NCI-H1092 (cell line): ENCODE data around the gene CHD6.

Source experiments
- DNase-seq: peaks from one replicate; lab custom pipeline; 2025; lab: John Stamatoyannopoulos, UW

The CHD6 gene

GRCh38 chr20:41393705-41394066 is 224.5 kb downstream of the CHD6 start:
- DNase-seq = no peak

DNA sequence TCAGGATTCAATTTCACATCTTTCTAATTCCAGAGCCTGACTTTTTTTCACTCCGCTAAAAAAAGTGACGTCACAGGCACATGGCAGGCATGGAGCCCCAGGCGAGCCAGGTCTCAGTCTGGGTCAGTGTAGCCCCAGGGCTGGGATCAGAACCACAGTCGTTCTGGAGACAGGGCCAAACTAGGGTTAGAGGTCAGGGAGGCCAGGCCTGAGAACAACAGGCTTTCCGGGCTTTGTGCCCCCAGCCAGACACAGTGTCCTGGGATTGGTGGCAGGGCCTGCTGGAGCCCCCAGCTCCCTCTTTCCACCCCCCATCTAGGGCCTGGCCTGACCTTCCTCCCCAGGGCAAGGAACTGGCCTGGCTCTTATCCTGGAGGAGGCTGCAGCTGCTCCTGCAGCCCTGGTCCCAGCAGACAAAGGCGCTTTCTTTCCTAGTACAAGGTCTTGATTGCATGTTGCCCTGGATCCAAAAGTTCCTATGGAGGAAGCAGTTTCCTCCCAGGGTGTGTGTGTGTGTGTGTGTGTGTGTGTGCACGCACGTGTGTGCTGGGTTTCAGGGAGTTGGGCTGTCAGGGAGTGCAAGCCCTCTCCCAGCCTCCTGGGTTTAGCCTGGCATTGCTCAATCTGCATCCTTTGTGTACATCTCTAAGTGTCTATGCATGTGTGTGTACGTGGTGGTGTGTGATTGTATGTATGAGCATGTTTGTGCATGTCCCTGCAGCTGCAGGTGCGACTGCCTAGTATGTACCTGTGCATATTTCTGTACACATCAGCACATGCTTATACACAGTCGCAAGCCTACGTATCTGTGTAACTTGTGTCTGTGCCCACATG is 225.1 kb downstream of the CHD6 start:
- no peak for DNase-seq

- DNase-seq = no peak
These were observed 225.9 kb downstream of the CHD6 start for GRCh38 chr20:41392295-41392694.

DNA sequence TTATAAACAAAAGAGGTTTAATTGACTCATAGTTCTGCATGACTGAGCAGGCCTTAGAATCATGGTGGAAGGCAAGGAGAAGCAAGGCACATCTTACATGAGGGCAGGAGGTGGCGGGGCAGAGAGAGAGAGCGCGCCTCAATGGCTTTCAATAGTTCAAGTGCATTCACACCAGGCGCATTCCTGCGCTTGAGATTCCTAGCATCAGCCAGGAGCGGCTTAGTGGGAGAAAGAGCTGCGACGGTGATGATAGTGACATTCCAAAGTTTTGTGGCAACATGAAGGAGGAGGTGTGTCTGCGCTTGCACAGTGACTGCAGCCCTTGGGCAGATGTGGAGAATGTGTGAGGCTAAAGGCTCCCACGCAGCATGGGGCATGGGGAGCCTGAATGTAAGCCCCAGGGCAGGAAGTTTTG is 226.6 kb downstream of the CHD6 start:
- no peak for DNase-seq

- no peak for DNase-seq
These were observed 227.3 kb downstream of the CHD6 start for GRCh38 chr20:41390889-41391288.

GRCh38 chr20:41387444-41387851 is 230.7 kb downstream of the CHD6 start:
- no peak for DNase-seq

DNA sequence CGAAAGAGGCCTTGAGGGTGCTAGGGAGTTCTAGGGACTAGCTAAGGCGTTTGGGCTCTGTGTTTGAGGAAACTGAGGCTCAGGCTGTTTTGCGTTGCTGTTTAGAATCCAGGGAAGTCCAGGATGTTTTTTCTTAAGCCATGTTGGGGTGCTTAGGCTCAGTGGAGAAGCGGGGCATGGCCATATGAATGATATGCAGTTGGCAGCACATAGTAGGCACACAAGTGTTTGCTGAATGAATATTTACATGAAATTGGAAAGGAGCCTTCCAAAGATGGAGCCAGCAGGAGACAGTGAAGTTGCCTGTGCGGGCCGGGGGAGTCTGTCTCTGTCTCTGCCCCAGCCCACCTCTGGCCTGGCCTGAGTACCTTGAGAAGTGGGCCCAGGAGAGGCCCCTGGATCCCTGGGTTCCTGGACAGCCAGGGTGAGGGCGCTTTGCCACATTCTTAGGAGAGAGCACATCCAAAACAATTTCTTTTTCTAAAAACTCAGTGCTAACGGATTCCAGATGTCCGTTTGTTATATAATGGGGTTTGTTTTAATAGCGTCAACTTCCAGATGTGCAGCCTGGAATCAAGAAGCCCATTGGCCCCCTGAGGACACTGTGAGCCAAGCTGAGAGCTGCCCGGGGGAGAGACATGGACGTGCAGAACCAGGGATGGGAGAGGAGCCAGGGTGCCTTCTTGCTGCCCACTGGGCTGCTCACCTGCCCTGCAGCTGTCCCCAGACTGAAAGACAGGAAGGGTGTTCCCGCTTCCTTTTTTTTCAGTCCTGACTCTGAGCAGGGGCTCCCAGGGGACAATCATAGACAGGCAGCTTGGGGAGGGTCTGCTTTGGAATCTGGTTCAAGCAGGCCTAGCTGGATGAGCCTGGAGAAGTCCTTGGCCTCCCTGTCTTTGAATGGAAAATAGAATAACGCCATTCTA is 231.4 kb downstream of the CHD6 start:
- no peak for DNase-seq

DNA sequence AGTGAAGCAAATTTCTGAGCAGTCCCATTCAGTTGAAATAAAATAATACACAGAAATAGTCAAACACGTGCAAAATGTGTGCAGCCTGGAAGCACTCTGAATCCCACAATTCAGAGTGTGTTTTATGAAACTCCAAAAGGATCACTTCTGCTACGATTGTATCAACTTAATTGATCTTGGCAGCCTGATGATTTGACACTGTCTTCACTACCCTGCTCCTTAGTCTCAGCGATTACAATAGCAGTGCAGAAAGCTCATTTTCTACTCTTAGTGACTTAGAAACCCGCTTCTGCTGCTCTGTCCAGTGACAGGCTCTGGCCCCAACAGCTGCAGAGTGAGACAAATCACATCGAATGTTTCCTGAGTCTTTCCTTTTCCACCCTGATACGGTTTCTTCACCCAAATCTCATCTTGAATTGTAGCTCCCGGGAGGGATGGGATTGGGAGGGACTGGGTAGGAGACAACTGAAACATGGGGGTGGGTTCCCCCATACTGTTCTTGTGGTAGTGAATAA is 235.3 kb downstream of the CHD6 start:
- no peak for DNase-seq

DNA sequence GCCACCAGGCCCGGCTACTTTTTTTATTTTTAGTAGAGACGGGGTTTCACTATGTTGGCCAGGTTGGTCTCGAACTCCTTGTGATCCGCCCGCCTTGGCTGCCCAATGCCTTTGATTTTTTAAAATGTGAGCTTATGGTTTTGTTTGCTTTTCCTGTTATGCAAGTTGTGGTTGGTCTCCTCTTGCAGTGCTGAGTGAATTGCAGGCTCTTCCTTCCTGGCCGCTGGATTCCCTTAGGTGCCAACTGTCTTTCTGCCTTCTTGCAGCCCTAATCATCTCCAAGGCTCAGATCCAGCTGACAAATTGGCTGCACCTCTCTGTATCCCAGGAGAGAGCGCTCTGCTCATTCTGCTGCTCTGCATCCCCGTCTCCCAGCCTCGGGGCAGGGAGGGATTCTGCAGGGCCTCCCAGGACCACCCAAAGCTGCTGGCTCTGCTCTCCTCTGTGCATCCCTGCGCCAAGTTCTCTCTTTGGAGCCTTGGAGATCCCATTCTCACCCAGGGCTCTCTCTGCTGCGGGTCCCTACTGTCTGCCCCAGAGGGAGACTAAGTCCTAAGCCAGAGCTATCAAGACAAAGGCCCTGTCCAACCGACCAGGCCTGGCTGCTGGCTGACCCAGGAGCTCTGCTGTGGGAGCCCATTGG is 237.5 kb downstream of the CHD6 start:
- no peak for DNase-seq

GRCh38 chr20:41379551-41379950 is 238.6 kb downstream of the CHD6 start:
- DNase-seq = no peak

DNA sequence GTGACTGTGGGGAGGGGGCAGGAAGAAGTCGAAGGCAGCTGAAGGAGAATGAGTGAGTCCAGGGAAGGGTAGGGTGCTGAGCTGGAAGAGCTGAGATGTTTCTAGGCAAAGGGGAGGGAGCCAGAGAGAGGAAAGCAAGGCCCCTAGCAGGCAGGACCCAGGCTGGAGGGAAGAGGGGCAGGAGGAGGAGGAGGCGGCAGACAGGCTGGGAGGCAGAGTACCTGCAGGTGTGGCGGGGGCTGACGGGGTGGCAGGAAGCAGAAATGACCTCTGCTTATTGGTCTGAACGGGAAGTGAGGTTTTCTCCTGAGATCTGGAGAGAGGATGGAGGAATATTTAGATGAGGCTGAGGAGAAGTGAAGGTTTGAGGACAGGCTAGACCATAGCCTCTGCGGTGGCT is 240.9 kb downstream of the CHD6 start:
- no peak for DNase-seq

- no peak for DNase-seq
These were observed 241.8 kb downstream of the CHD6 start for GRCh38 chr20:41376349-41376748.

DNA sequence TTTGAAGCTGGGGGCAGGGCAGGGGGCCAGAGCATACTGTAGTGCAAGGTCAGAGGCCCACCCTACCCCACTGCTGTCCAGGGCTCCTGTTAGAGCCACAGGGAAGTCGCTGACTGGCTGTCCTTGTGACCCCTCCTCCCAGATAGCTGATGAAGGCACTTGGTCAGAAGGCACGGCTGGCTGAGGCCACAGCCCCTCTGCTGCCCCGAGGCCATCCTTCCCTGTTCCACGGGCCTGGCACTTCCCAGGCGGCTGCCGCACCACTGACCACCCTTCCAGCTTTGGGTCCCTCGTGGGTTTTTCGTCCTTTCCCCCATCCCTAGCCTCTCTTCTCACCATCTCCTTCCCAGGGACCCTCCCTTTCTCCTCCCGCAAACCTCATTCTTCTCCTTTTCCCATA is 242.3 kb downstream of the CHD6 start:
- no peak for DNase-seq

- DNase-seq = no peak
These were observed 244.0 kb downstream of the CHD6 start for GRCh38 chr20:41373931-41374920.

DNA sequence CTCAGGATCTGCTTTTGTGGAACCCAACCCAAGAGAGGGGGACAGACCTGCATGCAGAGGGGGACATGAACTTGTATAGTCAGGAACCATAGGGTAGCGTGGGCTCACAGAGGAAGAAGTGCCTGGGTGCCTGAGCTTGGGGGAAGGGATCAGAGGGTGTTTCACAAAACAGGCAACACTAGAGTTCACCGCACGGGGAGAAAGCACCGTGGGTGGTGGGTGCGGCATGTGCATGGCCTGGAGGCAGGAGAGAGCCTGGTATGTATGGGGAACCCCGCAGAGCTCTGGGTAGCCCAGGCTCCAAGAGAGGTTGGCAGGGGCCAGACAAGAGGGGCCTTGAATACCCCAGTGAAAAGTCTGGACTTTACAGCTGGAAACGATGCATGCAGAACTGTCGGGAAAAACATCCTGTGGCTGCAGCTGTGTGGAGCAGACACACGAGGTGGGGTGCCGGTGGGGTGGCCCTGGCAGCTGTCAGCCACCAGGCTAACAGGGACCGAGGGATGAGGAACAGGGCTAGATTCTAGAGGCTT is 244.9 kb downstream of the CHD6 start:
- DNase-seq = no peak

DNA sequence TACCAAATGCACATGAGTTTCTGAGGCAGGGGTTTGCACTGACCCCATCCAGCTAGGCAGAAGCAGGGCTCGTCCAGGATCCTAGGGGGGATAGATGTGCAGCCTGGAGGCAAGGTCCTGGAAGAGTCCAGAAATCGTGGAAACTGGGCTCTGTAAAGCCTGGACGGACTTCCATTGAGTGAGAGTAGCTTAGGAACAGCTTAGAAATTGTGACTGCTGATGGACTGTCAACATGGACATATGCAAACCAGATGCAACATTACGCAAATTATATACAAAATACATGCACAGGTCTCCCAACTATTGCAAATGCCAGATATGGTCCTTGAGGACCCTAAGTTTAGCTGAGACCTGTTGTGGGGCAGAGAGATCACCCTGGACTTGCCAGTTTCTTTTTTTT is 246.8 kb downstream of the CHD6 start:
- DNase-seq = no peak

DNA sequence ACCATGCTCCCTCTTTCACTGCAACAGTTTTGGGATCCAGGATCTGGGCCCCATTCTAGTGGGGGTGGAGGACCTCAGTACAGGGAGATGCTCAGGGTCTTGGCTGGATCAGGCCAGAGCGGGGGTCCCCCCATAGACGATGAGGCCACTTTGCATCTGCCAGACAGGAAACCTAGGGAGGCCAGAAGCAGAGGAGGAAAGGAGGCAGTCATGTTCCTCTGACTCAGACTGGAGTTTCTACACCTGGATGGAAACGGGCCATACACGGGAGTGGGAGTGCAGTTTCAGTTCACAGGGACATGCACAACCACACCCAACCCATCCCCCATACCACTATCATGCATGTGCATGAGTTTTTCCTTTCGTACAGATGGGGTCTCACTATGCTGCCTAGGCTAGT is 248.0 kb downstream of the CHD6 start:
- no peak for DNase-seq

DNA sequence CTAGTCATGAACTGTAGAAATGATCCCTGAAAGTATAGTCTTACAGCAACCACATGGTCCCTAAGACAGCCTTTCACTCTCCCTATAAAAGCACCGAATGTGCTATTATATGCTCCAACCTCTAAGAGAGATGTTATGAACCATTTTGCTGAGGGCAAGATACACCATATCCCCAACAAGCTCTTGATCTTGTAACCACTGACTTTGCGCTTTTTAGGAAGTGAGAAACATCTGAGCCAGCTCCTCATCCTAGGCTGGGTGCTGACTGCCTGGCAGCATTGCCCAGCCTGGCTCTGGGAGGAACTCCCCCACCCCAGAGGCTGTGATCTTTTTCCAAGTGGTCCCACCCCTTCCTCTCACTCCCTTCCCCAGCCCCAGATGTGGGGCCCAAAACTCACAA is 248.5 kb downstream of the CHD6 start:
- no peak for DNase-seq

- DNase-seq = no peak
These were observed 250.2 kb downstream of the CHD6 start for GRCh38 chr20:41367956-41368355.

GRCh38 chr20:41367393-41367695 is 250.8 kb downstream of the CHD6 start:
- no peak for DNase-seq
